Measurements from ENCODE around the gene ALG8.

- TF ChIP-seq CTCF (IDR thresholded peaks at IDR 0.05) (no peak), POLR2A (IDR thresholded peaks at IDR 0.05) (no peak)
These were observed 1.1 kb downstream of the ALG8 start for GRCh38 chr11:78138291-78138690.
